ENCODE results near the gene FSHR.

The FSHR gene

DNA sequence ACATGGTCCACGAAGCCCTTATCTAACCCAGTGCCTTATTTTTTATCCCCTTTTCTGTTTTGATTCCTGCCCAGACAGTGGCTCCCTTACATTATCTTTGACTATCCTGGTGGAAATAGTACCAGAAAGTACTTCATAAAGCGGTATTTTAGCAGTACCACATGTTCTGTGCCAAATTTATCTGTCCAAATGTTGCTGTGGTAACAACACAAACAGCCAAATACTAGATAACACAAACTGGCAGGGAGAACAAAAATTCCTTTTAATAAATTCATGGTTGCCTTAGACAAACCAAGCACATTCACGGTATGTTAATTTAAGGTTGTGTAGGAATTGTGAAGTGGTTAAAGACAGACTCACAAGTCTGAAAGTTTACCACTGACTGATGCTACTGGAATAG, 210.9 kb downstream of the FSHR start:
- TF ChIP-seq ZNF274 (IDR thresholded peaks at IDR 0.05; ENCODE audit: low read depth, low read length), result no peak
- no peak overlapping the region for H3K4me3 ChIP-seq (ENCODE audit: low read length)

DNA sequence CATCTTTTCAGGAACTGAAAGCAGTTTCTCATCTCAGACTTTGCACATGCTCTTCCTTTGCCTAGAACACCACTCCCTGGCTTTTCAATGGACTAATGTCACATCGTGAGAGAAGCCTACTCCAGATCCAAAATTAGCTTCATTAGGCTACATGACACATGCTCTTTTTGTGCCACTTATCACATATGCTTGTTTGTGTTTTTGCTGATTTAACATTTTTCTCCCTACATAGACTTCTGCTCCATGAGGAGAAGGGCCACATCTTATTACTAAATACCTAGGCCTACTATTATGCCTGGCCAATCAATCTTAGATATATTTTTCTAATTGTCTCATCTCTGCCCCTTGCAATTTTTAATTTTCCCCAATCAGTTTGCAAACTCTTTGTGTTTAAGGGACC, 212.4 kb downstream of the FSHR start:
- no peak overlapping the region for H3K4me3 ChIP-seq (ENCODE audit: low read length)
- TF ChIP-seq ZNF274 (IDR thresholded peaks at IDR 0.05; ENCODE audit: low read depth, low read length), result no peak

- TF ChIP-seq ZNF274 (IDR thresholded peaks at IDR 0.05; ENCODE audit: low read depth, low read length), result no peak
Measured at GRCh38 chr2:48941456-48941855, 212.9 kb downstream of the FSHR start.

DNA sequence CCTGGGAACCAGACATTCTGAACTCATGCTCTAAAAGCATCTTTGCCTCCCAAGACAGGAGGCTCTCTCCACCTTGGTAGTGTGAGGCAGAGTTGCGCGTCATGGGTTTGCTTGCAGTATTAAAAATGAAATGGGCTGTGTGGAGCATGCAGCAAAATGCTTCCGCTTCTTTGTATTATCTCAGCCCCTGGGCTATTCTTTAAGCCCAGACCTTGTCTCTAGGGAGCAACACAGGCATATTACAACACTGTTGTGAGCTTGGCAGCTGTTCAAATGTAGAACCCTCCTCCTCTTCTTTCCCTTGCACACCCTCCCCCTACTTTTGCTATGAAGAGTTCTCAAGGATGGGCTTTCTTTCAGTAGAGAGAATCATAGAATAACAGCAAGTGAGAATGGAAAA, 213.7 kb downstream of the FSHR start:
- no peak for TF ChIP-seq ZNF274 (IDR thresholded peaks at IDR 0.05; ENCODE audit: low read depth, low read length)
- H3K4me3 ChIP-seq (ENCODE audit: low read length), result no peak overlapping the region

More at GRCh38 chr2:48941456-48941855, 212.9 kb downstream of the FSHR start:
- no peak overlapping the region for H3K4me3 ChIP-seq (ENCODE audit: low read length)

DNA sequence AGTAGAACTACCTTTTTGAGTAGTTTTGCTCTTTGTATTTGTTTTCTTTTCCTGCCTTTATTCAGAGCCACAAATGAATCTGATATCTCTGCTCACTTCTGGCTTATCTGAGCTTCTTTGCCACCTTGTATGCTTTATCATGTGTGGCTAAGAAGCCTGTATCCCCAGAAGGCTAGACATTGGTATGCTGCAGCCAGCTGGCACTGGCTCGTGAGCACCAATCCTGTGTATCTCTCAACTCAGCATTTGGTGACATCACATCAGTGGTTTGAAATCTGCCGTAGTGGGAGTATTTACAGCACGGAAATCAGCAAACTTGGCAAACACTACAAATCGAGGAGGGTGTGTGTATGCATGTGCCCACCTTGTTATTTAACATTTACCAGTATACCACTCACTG, 215.1 kb downstream of the FSHR start:
- no peak overlapping the region for H3K4me3 ChIP-seq (ENCODE audit: low read length)
- TF ChIP-seq ZNF274 (IDR thresholded peaks at IDR 0.05; ENCODE audit: low read depth, low read length), result no peak

GRCh38 chr2:48938231-48938630, 216.1 kb downstream of the FSHR start:
- H3K4me3 ChIP-seq (ENCODE audit: low read length), result no peak overlapping the region
- TF ChIP-seq ZNF274 (IDR thresholded peaks at IDR 0.05; ENCODE audit: low read depth, low read length), result no peak

GRCh38 chr2:48934807-48935206, 219.5 kb downstream of the FSHR start:
- TF ChIP-seq ZNF274 (IDR thresholded peaks at IDR 0.05; ENCODE audit: low read depth, low read length), result no peak
- H3K4me3 ChIP-seq (ENCODE audit: low read length), result no peak overlapping the region

GRCh38 chr2:48933828-48934497, 220.4 kb downstream of the FSHR start:
- TF ChIP-seq ZNF274 (IDR thresholded peaks at IDR 0.05; ENCODE audit: low read depth, low read length), result no peak
- H3K4me3 ChIP-seq (ENCODE audit: low read length), result no peak overlapping the region

DNA sequence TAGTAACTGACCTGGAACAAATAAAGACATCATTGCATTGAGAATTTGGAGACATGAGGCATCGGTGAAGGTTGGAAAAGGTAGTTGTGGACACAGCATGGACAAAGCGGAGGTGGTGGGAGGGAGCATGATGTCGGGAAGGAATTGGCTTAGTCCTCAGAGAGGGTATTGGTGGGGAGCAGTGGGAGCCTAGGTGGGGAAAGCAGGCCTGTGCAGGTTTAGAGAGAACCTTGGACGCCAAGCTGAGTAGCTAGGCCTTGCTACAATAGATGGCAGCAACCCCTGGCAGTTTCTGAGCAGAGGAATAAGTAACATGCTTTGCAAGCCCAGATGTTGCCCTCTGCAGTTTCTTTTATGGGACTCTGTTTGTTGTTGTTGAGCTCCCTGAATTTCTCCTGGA, 221.6 kb downstream of the FSHR start:
- H3K4me3 ChIP-seq (ENCODE audit: low read length), result no peak overlapping the region
- no peak for TF ChIP-seq ZNF274 (IDR thresholded peaks at IDR 0.05; ENCODE audit: low read depth, low read length)

GRCh38 chr2:48929571-48930301, 224.6 kb downstream of the FSHR start:
- no peak overlapping the region for H3K4me3 ChIP-seq (ENCODE audit: low read length)
- TF ChIP-seq ZNF274 (IDR thresholded peaks at IDR 0.05; ENCODE audit: low read depth, low read length), result no peak

- H3K4me3 ChIP-seq (ENCODE audit: low read length), result no peak overlapping the region
- no peak for TF ChIP-seq ZNF274 (IDR thresholded peaks at IDR 0.05; ENCODE audit: low read depth, low read length)
Measured at GRCh38 chr2:48927355-48927754, 227.0 kb downstream of the FSHR start.

GRCh38 chr2:48915884-48916283, 238.4 kb downstream of the FSHR start:
- no peak overlapping the region for H3K4me3 ChIP-seq (ENCODE audit: low read length)
- TF ChIP-seq ZNF274 (IDR thresholded peaks at IDR 0.05; ENCODE audit: low read depth, low read length), result no peak

DNA sequence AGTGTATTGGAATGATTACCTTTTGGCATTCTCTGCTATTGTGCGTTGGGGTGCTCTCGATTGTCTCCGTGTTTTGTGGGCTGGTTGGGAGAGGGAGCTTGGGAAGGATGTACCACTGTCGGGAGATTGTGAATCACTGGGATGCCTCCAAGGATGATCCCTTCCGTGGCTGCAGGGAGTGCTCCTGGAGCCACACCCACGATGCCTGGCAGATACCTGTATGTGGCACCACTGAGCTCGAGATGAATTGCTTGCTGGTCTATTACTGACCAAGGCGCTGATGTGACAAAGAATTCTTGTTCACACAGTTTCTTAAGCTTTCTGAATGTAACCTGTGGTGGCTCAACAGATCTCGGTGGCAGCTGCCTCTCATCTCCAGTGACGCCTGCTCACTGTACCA, 239.1 kb downstream of the FSHR start:
- TF ChIP-seq ZNF274 (IDR thresholded peaks at IDR 0.05; ENCODE audit: low read depth, low read length), result no peak
- no peak overlapping the region for H3K4me3 ChIP-seq (ENCODE audit: low read length)

GRCh38 chr2:48914477-48915089, 239.7 kb downstream of the FSHR start:
- H3K4me3 ChIP-seq (ENCODE audit: low read length), result no peak overlapping the region
- TF ChIP-seq ZNF274 (IDR thresholded peaks at IDR 0.05; ENCODE audit: low read depth, low read length), result no peak
